ENCODE results near the gene TIPARP. TPM values are rescaled to one million over a fixed set of nuclear protein-coding genes. Genes with fewer than 3 reads are reported as not detected.
"Not testable (repeated sequence)": the region's sequence is repeated elsewhere in the genome, so short reads cannot be mapped to it uniquely, and the experiment has no call there.

Gene TIPARP
- total and polyA plus RNA-seq, 5 donors from 2014 or later = 11.5 to 120 (median 22.5) TPM

- DNase-seq (no peak), ATAC-seq (ENCODE audit: low read depth in 2 of 2) (no peak)
Observed at GRCh38 chr3:156642750-156643728, 31.4 kb upstream of the TIPARP start.

GRCh38 chr3:156643729-156644389 is 30.5 kb upstream of the TIPARP start:
- Mint-ChIP-seq H3K27ac (peak overlapping the region in 1 of 3 donors; percentile 74), H3K4me3 (peak overlapping the region in 2 of 4 donors; percentile 17 to 53), H3K4me1 (peaks cover 0 to 6% (median 5%) of the 10 kb centered on the region in 4 donors), H3K27me3 (peaks cover 35% of the 10 kb centered on the region), H3K9me3 (peaks cover 0 to 7% (median 3%) of the 10 kb centered on the region in 7 donors), H3K36me3 (no peaks in the 10 kb centered on the region)
- no peaks in the 10 kb centered on the region for H3K36me3 ChIP-seq (ENCODE audit: control insufficient read depth, insufficient read depth, low read length)
- no peaks in the 10 kb centered on the region for H3K9me3 ChIP-seq (ENCODE audit: control insufficient read depth in 2 of 2, low read length in 2 of 2)
- H3K4me1 ChIP-seq (ENCODE audit: control insufficient read depth, insufficient read depth, low read length, poor library complexity, severe bottlenecking) = peaks cover 8% of the 10 kb centered on the region
- ATAC-seq (ENCODE audit: low read depth in 2 of 2) = peak; percentile 66 to 71
- peaks cover 14% of the 10 kb centered on the region for H3K27me3 ChIP-seq (ENCODE audit: control insufficient read depth, insufficient read depth, low read length)
- DNase-seq = peak in 2 of 3 donors; percentile 6 to 70
- H3K27ac ChIP-seq (ENCODE audit: insufficient read depth, low read length, poor library complexity, severe bottlenecking) = no peak overlapping the region
- H3K4me3 ChIP-seq (ENCODE audit: low read depth, low read length) = no peak overlapping the region

More at GRCh38 chr3:156642750-156643728, 31.4 kb upstream of the TIPARP start:
- peaks cover 0 to 6% (median 3%) of the 10 kb centered on the region in 7 donors for H3K9me3 Mint-ChIP-seq
- Histone ChIP-seq H3K9me3 (ENCODE audit: control insufficient read depth in 2 of 2, low read length in 2 of 2) (no peaks in the 10 kb centered on the region), H3K36me3 (ENCODE audit: control insufficient read depth, insufficient read depth, low read length) (no peaks in the 10 kb centered on the region), H3K27ac (ENCODE audit: insufficient read depth, low read length, poor library complexity, severe bottlenecking) (no peak overlapping the region), H3K4me3 (ENCODE audit: low read depth, low read length) (no peak overlapping the region), H3K27me3 (ENCODE audit: control insufficient read depth, insufficient read depth, low read length) (peaks cover 14% of the 10 kb centered on the region), H3K4me1 (ENCODE audit: control insufficient read depth, insufficient read depth, low read length, poor library complexity, severe bottlenecking) (peaks cover 8% of the 10 kb centered on the region)
- no peak overlapping the region for H3K27ac Mint-ChIP-seq
- H3K27me3 Mint-ChIP-seq = peaks cover 31% of the 10 kb centered on the region
- no peaks in the 10 kb centered on the region for H3K36me3 Mint-ChIP-seq
- H3K4me3 Mint-ChIP-seq = peak overlapping the region in 1 of 4 donors; percentile 5
- peaks cover 0 to 6% (median 5%) of the 10 kb centered on the region in 4 donors for H3K4me1 Mint-ChIP-seq

- Mint-ChIP-seq H3K4me1 (peaks cover 3 to 6% (median 5%) of the 10 kb centered on the region in 4 donors), H3K4me3 (no peak overlapping the region), H3K36me3 (no peaks in the 10 kb centered on the region), H3K27me3 (peaks cover 40% of the 10 kb centered on the region), H3K27ac (no peak overlapping the region), H3K9me3 (peaks cover 0 to 7% (median 3%) of the 10 kb centered on the region in 7 donors)
- H3K4me1 ChIP-seq (ENCODE audit: control insufficient read depth, insufficient read depth, low read length, poor library complexity, severe bottlenecking) = peaks cover 8% of the 10 kb centered on the region
- H3K27ac ChIP-seq (ENCODE audit: insufficient read depth, low read length, poor library complexity, severe bottlenecking) = no peak overlapping the region
- no peaks in the 10 kb centered on the region for H3K9me3 ChIP-seq (ENCODE audit: control insufficient read depth in 2 of 2, low read length in 2 of 2)
- DNase-seq (no peak), ATAC-seq (ENCODE audit: low read depth in 2 of 2) (no peak)
- no peak overlapping the region for H3K4me3 ChIP-seq (ENCODE audit: low read depth, low read length)
- H3K36me3 ChIP-seq (ENCODE audit: control insufficient read depth, insufficient read depth, low read length) = no peaks in the 10 kb centered on the region
- H3K27me3 ChIP-seq (ENCODE audit: control insufficient read depth, insufficient read depth, low read length) = peaks cover 10% of the 10 kb centered on the region
Observed at GRCh38 chr3:156644958-156645357, 29.4 kb upstream of the TIPARP start.

- no peak overlapping the region for H3K27ac Mint-ChIP-seq
- no peak for ATAC-seq (ENCODE audit: low read depth in 2 of 2)
- no peaks in the 10 kb centered on the region for H3K9me3 ChIP-seq (ENCODE audit: control insufficient read depth in 2 of 2, low read length in 2 of 2)
- H3K4me3 Mint-ChIP-seq = no peak overlapping the region
- H3K4me1 ChIP-seq (ENCODE audit: control insufficient read depth, insufficient read depth, low read length, poor library complexity, severe bottlenecking) = peaks cover 8% of the 10 kb centered on the region
- H3K27ac ChIP-seq (ENCODE audit: insufficient read depth, low read length, poor library complexity, severe bottlenecking) = no peak overlapping the region
- peaks cover 10% of the 10 kb centered on the region for H3K27me3 ChIP-seq (ENCODE audit: control insufficient read depth, insufficient read depth, low read length)
- peaks cover 0 to 7% (median 3%) of the 10 kb centered on the region in 7 donors for H3K9me3 Mint-ChIP-seq
- H3K4me1 Mint-ChIP-seq = peaks cover 3 to 6% (median 5%) of the 10 kb centered on the region in 4 donors
- no peaks in the 10 kb centered on the region for H3K36me3 ChIP-seq (ENCODE audit: control insufficient read depth, insufficient read depth, low read length)
- H3K27me3 Mint-ChIP-seq = peaks cover 47% of the 10 kb centered on the region
- no peak for DNase-seq
- no peak overlapping the region for H3K4me3 ChIP-seq (ENCODE audit: low read depth, low read length)
- no peaks in the 10 kb centered on the region for H3K36me3 Mint-ChIP-seq
Observed at GRCh38 chr3:156646958-156647357, 27.4 kb upstream of the TIPARP start.

- Mint-ChIP-seq H3K9me3 (peaks cover 0 to 7% (median 3%) of the 10 kb centered on the region in 7 donors), H3K4me1 (peaks cover 3 to 6% (median 5%) of the 10 kb centered on the region in 4 donors)
Observed at GRCh38 chr3:156648086-156648485, 26.3 kb upstream of the TIPARP start.

GRCh38 chr3:156649681-156650080 is 24.7 kb upstream of the TIPARP start:
- Mint-ChIP-seq H3K9me3 (peaks cover 0 to 7% (median 0%) of the 10 kb centered on the region in 7 donors), H3K27ac (no peak overlapping the region)

More at GRCh38 chr3:156648086-156648485, 26.3 kb upstream of the TIPARP start:
- Histone ChIP-seq H3K9me3 (ENCODE audit: control insufficient read depth in 2 of 2, low read length in 2 of 2) (no peaks in the 10 kb centered on the region), H3K4me3 (ENCODE audit: low read depth, low read length) (no peak overlapping the region), H3K4me1 (ENCODE audit: control insufficient read depth, insufficient read depth, low read length, poor library complexity, severe bottlenecking) (peaks cover 8% of the 10 kb centered on the region), H3K27ac (ENCODE audit: insufficient read depth, low read length, poor library complexity, severe bottlenecking) (no peak overlapping the region), H3K27me3 (ENCODE audit: control insufficient read depth, insufficient read depth, low read length) (peaks cover 10% of the 10 kb centered on the region), H3K36me3 (ENCODE audit: control insufficient read depth, insufficient read depth, low read length) (no peaks in the 10 kb centered on the region)
- H3K36me3 Mint-ChIP-seq = no peaks in the 10 kb centered on the region
- ATAC-seq (ENCODE audit: low read depth in 2 of 2) (no peak), DNase-seq (no peak)
- no peak overlapping the region for H3K27ac Mint-ChIP-seq
- H3K4me3 Mint-ChIP-seq = no peak overlapping the region
- H3K27me3 Mint-ChIP-seq = peaks cover 48% of the 10 kb centered on the region

GRCh38 chr3:156652661-156653060 is 21.7 kb upstream of the TIPARP start:
- not testable (repeated sequence) for H3K4me1 Mint-ChIP-seq; H3K36me3 Mint-ChIP-seq; H3K27me3 ChIP-seq (ENCODE audit: control insufficient read depth, insufficient read depth, low read length); H3K9me3 ChIP-seq (ENCODE audit: control insufficient read depth in 2 of 2, low read length in 2 of 2); H3K27ac Mint-ChIP-seq; H3K27ac ChIP-seq (ENCODE audit: insufficient read depth, low read length, poor library complexity, severe bottlenecking); H3K4me3 Mint-ChIP-seq; H3K36me3 ChIP-seq (ENCODE audit: control insufficient read depth, insufficient read depth, low read length); H3K4me1 ChIP-seq (ENCODE audit: control insufficient read depth, insufficient read depth, low read length, poor library complexity, severe bottlenecking); ATAC-seq (ENCODE audit: low read depth in 2 of 2); H3K9me3 Mint-ChIP-seq; H3K4me3 ChIP-seq (ENCODE audit: low read depth, low read length); DNase-seq
- peaks cover 41% of the 10 kb centered on the region for H3K27me3 Mint-ChIP-seq

More at GRCh38 chr3:156649681-156650080, 24.7 kb upstream of the TIPARP start:
- no peaks in the 10 kb centered on the region for H3K9me3 ChIP-seq (ENCODE audit: control insufficient read depth in 2 of 2, low read length in 2 of 2)
- peaks cover 54% of the 10 kb centered on the region for H3K27me3 Mint-ChIP-seq
- no peak overlapping the region for H3K27ac ChIP-seq (ENCODE audit: insufficient read depth, low read length, poor library complexity, severe bottlenecking)
- no peak overlapping the region for H3K4me3 ChIP-seq (ENCODE audit: low read depth, low read length)
- no peaks in the 10 kb centered on the region for H3K36me3 Mint-ChIP-seq
- no peak overlapping the region for H3K4me3 Mint-ChIP-seq
- no peaks in the 10 kb centered on the region for H3K36me3 ChIP-seq (ENCODE audit: control insufficient read depth, insufficient read depth, low read length)
- no peak for ATAC-seq (ENCODE audit: low read depth in 2 of 2)
- H3K27me3 ChIP-seq (ENCODE audit: control insufficient read depth, insufficient read depth, low read length) = peaks cover 10% of the 10 kb centered on the region
- no peaks in the 10 kb centered on the region for H3K4me1 ChIP-seq (ENCODE audit: control insufficient read depth, insufficient read depth, low read length, poor library complexity, severe bottlenecking)
- peaks cover 0 to 5% (median 2%) of the 10 kb centered on the region in 4 donors for H3K4me1 Mint-ChIP-seq
- no peak for DNase-seq

Data from CD4-positive, CD25-positive, alpha-beta regulatory T cell (primary cell).